Measurements from ENCODE around the gene PLCXD1.

The PLCXD1 gene

GRCh38 chrX:283115-283845 is 2.1 kb downstream of the PLCXD1 start:
- no peak for TF ChIP-seq CTCF (IDR thresholded peaks at IDR 0.05; ENCODE audit: extremely low read depth, missing control alignments)
- peak; percentile 97 for DNase-seq (ENCODE audit: low spot score)

GRCh38 chrX:285076-285677 is 4.0 kb downstream of the PLCXD1 start:
- TF ChIP-seq CTCF (IDR thresholded peaks at IDR 0.05; ENCODE audit: extremely low read depth, missing control alignments), result no peak
- no peak for DNase-seq (ENCODE audit: low spot score)

- TF ChIP-seq CTCF (IDR thresholded peaks at IDR 0.05; ENCODE audit: extremely low read depth, missing control alignments), result no peak
- DNase-seq (ENCODE audit: low spot score), result no peak
Measured at GRCh38 chrX:287670-288069, 6.5 kb downstream of the PLCXD1 start.

GRCh38 chrX:288561-288991 is 7.4 kb downstream of the PLCXD1 start:
- no peak for DNase-seq (ENCODE audit: low spot score)
- no peak for TF ChIP-seq CTCF (IDR thresholded peaks at IDR 0.05; ENCODE audit: extremely low read depth, missing control alignments)

GRCh38 chrX:290476-291166 is 9.4 kb downstream of the PLCXD1 start:
- DNase-seq (ENCODE audit: low spot score), result no peak

GRCh38 chrX:291411-291901 is 10.3 kb downstream of the PLCXD1 start:
- no peak for TF ChIP-seq CTCF (IDR thresholded peaks at IDR 0.05; ENCODE audit: extremely low read depth, missing control alignments)
- no peak for DNase-seq (ENCODE audit: low spot score)

More at GRCh38 chrX:290476-291166, 9.4 kb downstream of the PLCXD1 start:
- TF ChIP-seq CTCF (IDR thresholded peaks at IDR 0.05; ENCODE audit: extremely low read depth, missing control alignments), result no peak

Measured in GM20000 (cell line).